Body of pancreas (tissue), 4 donors: ENCODE results near the gene EVA1A. TPM values are rescaled to one million over a fixed set of nuclear protein-coding genes. Genes with fewer than 3 reads are reported as not detected.
A peak's percentile ranks its signal among the peaks of the same experiment; 100 is the strongest.

ENCODE experiments used
- ATAC-seq: fragments of 150-250 bp; one replicate; pipeline ENCODE4 v1.9.1; 2016
- DNase-seq, 4 donors: peaks; one replicate each; pipeline ENCODE4 v3.0.0-alpha.2; 2019
- H3K27ac ChIP-seq, 4 donors: fragments of 200-600 bp; sonication (generic); 1 replicate in 3 of 4; 2 replicates in 1 of 4; pipeline versions ENCODE4 v1.5.1 to v1.6.1; 2016 to 2019; ENCODE audit warnings: mild to moderate bottlenecking in 1 of 4, mixed read lengths in 1 of 4, moderate library complexity in 1 of 4
- H3K27me3 ChIP-seq, 2 donors: fragments of 200-600 bp; sonication (generic); one replicate each; pipeline ENCODE4 v1.6.0; 2016; ENCODE audit warnings: mild to moderate bottlenecking in 1 of 2
- H3K36me3 ChIP-seq, 2 donors: fragments of 200-600 bp; sonication (generic); replicated peaks in 1 of 2; 2 replicates each; pipeline ENCODE4 v1.5.1; 2016; ENCODE audit warnings: low read depth in 2 of 2; ENCODE audit not compliant: insufficient read depth in 1 of 2
- H3K4me1 ChIP-seq: fragments of 200-600 bp; sonication (generic); one replicate; pipeline ENCODE4 v1.6.0; 2016
- H3K4me3 ChIP-seq, 2 donors: fragments of 200-600 bp; sonication (generic); 1 replicate in 1 of 2; 2 replicates in 1 of 2; pipeline ENCODE4 v1.5.1; 2016 to 2019
- H3K9me3 ChIP-seq, 3 donors: fragments of 200-600 bp; sonication (generic); 1 replicate in 2 of 3; 2 replicates in 1 of 3; pipeline ENCODE4 v1.5.1; 2016
- CTCF ChIP-seq, 7 experiments: fragments of 450-650 bp in 4 of 7; fragments of 200-600 bp in 3 of 7; sonication (generic) in 3 of 7; IDR thresholded peaks; one replicate each; pipeline ENCODE4 v1.5.1; 2016 to 2019; ENCODE audit warnings: antibody characterized with exemption in 7 of 7
- POLR2A ChIP-seq, 3 donors: fragments of 450-650 bp; IDR thresholded peaks; one replicate each; pipeline ENCODE4 v1.6.1; 2016; ENCODE audit warnings: antibody characterized with exemption in 3 of 3, mild to moderate bottlenecking in 2 of 3
- WGBS, 2 donors: methylation state at CpG; one replicate each; pipeline ENCODE4 v1.1.5; 2017; 5-methylcytosine and 5-hydroxymethylcytosine counted together
- intact Hi-C: fragments of 100-400 bp; cut with DNase I; formaldehyde crosslinking; loops from one replicate; pipeline ENCODE4 v1.15.1; 2023
- total RNA-seq, 2 donors: library from RNA; depleted of rRNA; stranded (reverse); fragments of >200 nt; gene quantifications; one replicate each; pipeline ENCODE4 v1.1.0, GENCODE V29; 2016

Gene EVA1A
- total RNA-seq, 2 donors from 2014 or later: 27.5 to 31.3 TPM

DNA sequence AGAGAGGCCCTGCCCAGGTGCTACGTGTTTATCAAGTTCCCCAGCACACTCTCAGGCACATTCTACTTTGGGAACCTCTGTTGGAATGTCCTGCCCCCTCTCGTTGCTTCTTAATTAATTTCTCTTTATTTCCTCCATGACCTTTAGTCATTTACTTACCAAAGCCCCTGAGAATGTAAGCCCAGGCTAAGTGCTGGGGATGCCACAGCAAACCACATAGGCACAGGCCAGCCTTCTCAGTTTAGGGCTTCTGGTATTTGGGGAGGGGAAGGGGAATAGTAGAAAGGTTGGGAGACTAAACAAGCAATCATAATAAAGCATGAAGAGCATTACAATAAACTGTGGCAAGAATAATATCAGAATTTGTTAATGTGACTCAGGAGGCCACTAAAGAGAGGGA lies 85.7 kb downstream of the EVA1A start:
- no peaks in the 10 kb centered on the region for H3K4me1 ChIP-seq
- intact Hi-C loops: no loop called here
- ATAC-seq: no peak
- TF ChIP-seq POLR2A (IDR thresholded peaks at IDR 0.05): no peak
- no peaks in the 10 kb centered on the region for H3K36me3 ChIP-seq
- no peaks in the 10 kb centered on the region for H3K9me3 ChIP-seq
- no peak for DNase-seq
- H3K27ac ChIP-seq: no peak overlapping the region
- 76 to 85% methylated on average over 2 of the region's 2 CpGs for WGBS, 2 donors
- H3K4me3 ChIP-seq: no peak overlapping the region
- H3K27me3 ChIP-seq: no peaks in the 10 kb centered on the region

GRCh38 chr2:75474115-75474514 lies 86.6 kb downstream of the EVA1A start:
- intact Hi-C loops: no loop called here
- ATAC-seq: no peak
- TF ChIP-seq POLR2A (IDR thresholded peaks at IDR 0.05) (no peak), CTCF (IDR thresholded peaks at IDR 0.05) (no peak)
- H3K36me3 ChIP-seq: no peaks in the 10 kb centered on the region
- H3K4me3 ChIP-seq: no peak overlapping the region
- H3K27me3 ChIP-seq: no peaks in the 10 kb centered on the region
- no peaks in the 10 kb centered on the region for H3K9me3 ChIP-seq
- WGBS, 2 donors: 79 to 82% methylated on average over 8 of the region's 8 CpGs
- no peak for DNase-seq
- no peak overlapping the region for H3K27ac ChIP-seq
- no peaks in the 10 kb centered on the region for H3K4me1 ChIP-seq

GRCh38 chr2:75466708-75467311 lies 93.9 kb downstream of the EVA1A start:
- Histone ChIP-seq H3K4me1 (no peaks in the 10 kb centered on the region), H3K9me3 (no peaks in the 10 kb centered on the region), H3K36me3 (no peaks in the 10 kb centered on the region), H3K4me3 (no peak overlapping the region), H3K27ac (no peak overlapping the region), H3K27me3 (no peaks in the 10 kb centered on the region)
- ATAC-seq (no peak), DNase-seq (peak; percentile 43 to 72 (median 66))
- 21 to 23% methylated on average over 3 of the region's 3 CpGs for WGBS, 2 donors
- TF ChIP-seq POLR2A (IDR thresholded peaks at IDR 0.05): no peak
- peak; percentile 24 to 60 (median 42) for TF ChIP-seq CTCF (IDR thresholded peaks at IDR 0.05)
- intact Hi-C loops: loop anchor here (5.0 kb wide), 1 partner anchor 145 kb away; no protein-coding TSS in a partner anchor

DNA sequence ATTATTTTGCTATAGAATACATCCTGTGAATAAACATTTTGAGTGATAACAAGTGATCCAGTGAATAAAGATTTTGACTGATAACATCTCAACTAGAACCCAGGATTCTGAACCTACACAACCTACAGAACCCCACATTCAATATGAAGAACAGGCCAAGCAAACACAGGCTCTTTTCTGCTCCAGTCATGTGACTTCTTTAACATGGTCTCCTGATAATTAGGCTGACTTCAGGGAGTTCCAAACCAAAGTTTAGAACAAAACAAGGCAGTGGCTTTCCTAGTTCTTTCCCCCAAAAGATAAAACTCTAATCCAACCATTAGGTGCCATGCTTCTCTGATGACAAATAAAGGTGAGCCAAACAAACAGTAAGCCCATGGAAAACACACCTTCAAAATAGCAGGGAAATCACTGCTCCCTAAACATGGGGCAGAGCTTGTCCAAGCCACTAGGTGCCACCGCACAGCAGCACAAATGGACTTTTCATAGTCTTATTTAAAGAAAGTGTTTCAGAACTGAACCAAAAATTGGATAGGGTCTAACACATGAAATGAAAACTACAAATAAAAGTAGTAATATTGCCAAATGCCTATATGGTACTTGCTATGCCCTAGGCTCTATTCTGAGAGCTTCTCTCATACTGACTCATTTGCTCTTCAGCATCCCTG lies 95.3 kb downstream of the EVA1A start:
- ATAC-seq (no peak), DNase-seq (peak in 3 of 4 donors; percentile 10 to 16 (median 14))
- Histone ChIP-seq H3K27ac (no peak overlapping the region), H3K27me3 (no peaks in the 10 kb centered on the region), H3K4me1 (no peaks in the 10 kb centered on the region), H3K36me3 (no peaks in the 10 kb centered on the region), H3K9me3 (no peaks in the 10 kb centered on the region), H3K4me3 (no peak overlapping the region)
- intact Hi-C loops: loop anchor here (5.0 kb wide), 1 partner anchor 147 kb away; no protein-coding TSS in a partner anchor
- WGBS, 2 donors: 52 to 56% methylated on average over 1 of the region's 1 CpG
- TF ChIP-seq CTCF (IDR thresholded peaks at IDR 0.05) (peak in 5 of 7 experiments; percentile 7 to 47 (median 45)), POLR2A (IDR thresholded peaks at IDR 0.05) (no peak)

DNA sequence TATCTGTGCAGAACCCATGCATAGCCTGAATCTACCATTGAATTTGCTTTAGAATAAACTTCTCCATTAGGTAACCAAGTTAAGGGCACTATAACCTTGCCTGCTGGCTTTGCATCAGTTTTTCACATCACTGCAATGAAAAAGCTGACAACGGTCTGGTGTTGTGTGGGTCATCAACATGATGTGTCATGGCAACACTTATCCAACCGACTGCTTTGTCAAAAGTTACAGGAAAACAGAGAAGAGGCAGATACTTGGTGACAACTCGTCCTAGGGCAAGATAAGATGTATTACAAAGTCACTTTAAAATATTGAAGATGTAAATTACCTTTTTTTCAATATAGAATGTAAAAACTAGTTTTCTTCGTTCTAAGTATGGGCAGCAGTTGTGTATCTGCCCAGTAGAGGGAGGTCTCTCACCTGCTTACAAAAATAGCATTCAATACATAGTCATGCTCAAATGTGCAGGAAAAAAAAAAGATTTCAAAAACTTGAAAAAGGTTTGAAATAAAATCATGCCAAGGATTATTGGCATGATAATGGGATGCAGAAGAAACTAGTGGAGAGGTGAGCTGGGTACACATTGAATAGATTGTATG lies 96.3 kb downstream of the EVA1A start:
- Histone ChIP-seq H3K4me1 (no peaks in the 10 kb centered on the region), H3K4me3 (no peak overlapping the region), H3K36me3 (no peaks in the 10 kb centered on the region), H3K27ac (no peak overlapping the region), H3K27me3 (no peaks in the 10 kb centered on the region), H3K9me3 (no peaks in the 10 kb centered on the region)
- TF ChIP-seq CTCF (IDR thresholded peaks at IDR 0.05) (peak; percentile 57 to 88 (median 80)), POLR2A (IDR thresholded peaks at IDR 0.05) (no peak)
- intact Hi-C loops: no loop called here
- WGBS, 2 donors: 22 to 27% methylated on average over 4 of the region's 4 CpGs
- peak; percentile 64 for ATAC-seq
- DNase-seq: peak; percentile 15 to 44 (median 28)
